ENCODE results near the gene TBC1D2B. TPM values are rescaled to one million over a fixed set of nuclear protein-coding genes. Genes with fewer than 3 reads are reported as not detected.
A peak's percentile ranks its signal among the peaks of the same experiment; 100 is the strongest.

TBC1D2B gene
- total RNA-seq, 1 donor from 2014 or later = 69.3 TPM

DNA sequence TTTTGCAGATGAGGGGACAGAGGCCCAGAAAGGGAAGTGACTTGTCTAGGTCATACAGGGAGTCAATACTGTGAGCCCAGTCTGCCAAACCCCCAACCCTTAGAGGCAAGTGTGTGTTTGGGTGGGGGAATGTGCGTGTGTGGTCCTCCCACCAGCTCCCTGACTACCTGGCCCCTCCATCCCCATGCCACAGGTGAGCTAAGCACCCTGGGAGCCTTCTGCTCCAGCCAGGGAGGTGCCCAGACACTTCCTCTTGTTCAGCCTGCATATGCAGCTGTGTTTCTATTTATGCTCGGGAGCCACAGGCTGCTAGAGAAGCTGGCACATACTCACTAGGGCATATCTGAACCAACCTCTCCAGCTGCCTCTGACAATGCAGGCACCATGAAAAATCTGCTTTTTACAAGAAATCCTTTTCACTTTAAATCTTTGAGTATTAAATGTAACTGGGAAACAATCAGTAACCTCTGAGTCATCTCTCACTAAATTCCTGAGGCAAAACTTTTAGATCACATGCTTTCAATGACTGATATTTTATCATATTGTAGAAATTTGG, 20.7 kb downstream of the TBC1D2B start:
- DNase-seq (ENCODE audit: extremely low spot score, unreplicated experiment) = no peak
- TF ChIP-seq CTCF (IDR thresholded peaks at IDR 0.05) = no peak
- H3K4me1 Mint-ChIP-seq (ENCODE audit: unreplicated experiment) = peaks cover 58% of the 10 kb centered on the region
- peak overlapping the region; percentile 82 for H3K27ac Mint-ChIP-seq (ENCODE audit: unreplicated experiment)
- no peaks in the 10 kb centered on the region for H3K27me3 Mint-ChIP-seq (ENCODE audit: unreplicated experiment)
- H3K4me3 Mint-ChIP-seq (ENCODE audit: unreplicated experiment) = no peak overlapping the region
- no peaks in the 10 kb centered on the region for H3K9me3 Mint-ChIP-seq (ENCODE audit: unreplicated experiment)
- peaks cover 10% of the 10 kb centered on the region for H3K36me3 Mint-ChIP-seq (ENCODE audit: unreplicated experiment)

DNA sequence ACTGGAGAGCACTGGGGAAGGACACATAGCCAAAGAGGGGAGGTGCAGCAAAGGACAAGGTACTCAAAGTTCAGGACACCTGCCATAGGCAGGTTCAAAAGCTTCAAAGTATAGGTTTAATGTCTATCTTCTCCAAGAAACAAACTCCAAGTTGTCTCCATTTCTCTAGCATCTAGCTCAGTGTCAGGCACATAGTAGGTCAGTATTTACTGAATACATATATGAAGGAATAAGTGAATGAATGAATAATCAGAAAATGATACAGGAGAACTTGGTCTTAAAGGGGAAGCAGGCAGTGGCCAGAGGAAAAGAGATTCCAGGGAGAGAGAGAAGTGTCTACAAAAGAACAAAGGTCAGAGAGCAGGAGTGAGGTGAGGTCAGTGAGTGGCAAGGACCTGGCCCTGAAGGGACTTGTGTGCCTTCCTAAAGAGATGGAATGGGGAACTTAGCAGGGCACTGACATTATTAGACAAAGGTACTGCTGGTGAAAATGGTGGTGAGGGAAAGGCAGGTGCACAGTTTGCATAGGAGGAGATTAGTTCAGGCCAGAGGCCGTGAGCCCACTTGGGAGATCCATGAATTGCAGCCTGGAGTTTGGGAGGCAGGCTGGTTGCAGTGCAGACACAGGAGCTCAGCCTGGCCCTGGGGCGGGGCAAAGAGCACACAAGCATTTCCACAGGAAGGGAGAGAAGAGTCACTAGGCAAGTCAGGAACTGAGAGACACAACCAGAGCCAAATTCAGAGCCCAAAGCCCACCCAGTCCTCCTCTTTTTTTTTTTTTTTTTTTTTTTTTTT, 21.4 kb downstream of the TBC1D2B start:
- Mint-ChIP-seq H3K27me3 (ENCODE audit: unreplicated experiment) (no peaks in the 10 kb centered on the region), H3K27ac (ENCODE audit: unreplicated experiment) (peak overlapping the region; percentile 82), H3K9me3 (ENCODE audit: unreplicated experiment) (no peaks in the 10 kb centered on the region), H3K4me1 (ENCODE audit: unreplicated experiment) (peaks cover 54% of the 10 kb centered on the region), H3K36me3 (ENCODE audit: unreplicated experiment) (peaks cover 10% of the 10 kb centered on the region), H3K4me3 (ENCODE audit: unreplicated experiment) (no peak overlapping the region)
- no peak for DNase-seq (ENCODE audit: extremely low spot score, unreplicated experiment)
- no peak for TF ChIP-seq CTCF (IDR thresholded peaks at IDR 0.05)

- Mint-ChIP-seq H3K36me3 (ENCODE audit: unreplicated experiment) (peaks cover 12% of the 10 kb centered on the region), H3K4me1 (ENCODE audit: unreplicated experiment) (peaks cover 59% of the 10 kb centered on the region), H3K27me3 (ENCODE audit: unreplicated experiment) (no peaks in the 10 kb centered on the region), H3K4me3 (ENCODE audit: unreplicated experiment) (no peak overlapping the region), H3K9me3 (ENCODE audit: unreplicated experiment) (no peaks in the 10 kb centered on the region), H3K27ac (ENCODE audit: unreplicated experiment) (peak overlapping the region; percentile 35)
- no peak for TF ChIP-seq CTCF (IDR thresholded peaks at IDR 0.05)
- no peak for DNase-seq (ENCODE audit: extremely low spot score, unreplicated experiment)
Measured at GRCh38 chr15:78054966-78055365, 22.5 kb downstream of the TBC1D2B start.

GRCh38 chr15:78054518-78054917, 23.0 kb downstream of the TBC1D2B start:
- H3K27me3 Mint-ChIP-seq (ENCODE audit: unreplicated experiment) = no peaks in the 10 kb centered on the region
- H3K9me3 Mint-ChIP-seq (ENCODE audit: unreplicated experiment) = no peaks in the 10 kb centered on the region
- no peak for TF ChIP-seq CTCF (IDR thresholded peaks at IDR 0.05)
- H3K36me3 Mint-ChIP-seq (ENCODE audit: unreplicated experiment) = peaks cover 15% of the 10 kb centered on the region
- no peak overlapping the region for H3K4me3 Mint-ChIP-seq (ENCODE audit: unreplicated experiment)
- no peak overlapping the region for H3K27ac Mint-ChIP-seq (ENCODE audit: unreplicated experiment)
- peaks cover 60% of the 10 kb centered on the region for H3K4me1 Mint-ChIP-seq (ENCODE audit: unreplicated experiment)
- DNase-seq (ENCODE audit: extremely low spot score, unreplicated experiment) = no peak

DNA sequence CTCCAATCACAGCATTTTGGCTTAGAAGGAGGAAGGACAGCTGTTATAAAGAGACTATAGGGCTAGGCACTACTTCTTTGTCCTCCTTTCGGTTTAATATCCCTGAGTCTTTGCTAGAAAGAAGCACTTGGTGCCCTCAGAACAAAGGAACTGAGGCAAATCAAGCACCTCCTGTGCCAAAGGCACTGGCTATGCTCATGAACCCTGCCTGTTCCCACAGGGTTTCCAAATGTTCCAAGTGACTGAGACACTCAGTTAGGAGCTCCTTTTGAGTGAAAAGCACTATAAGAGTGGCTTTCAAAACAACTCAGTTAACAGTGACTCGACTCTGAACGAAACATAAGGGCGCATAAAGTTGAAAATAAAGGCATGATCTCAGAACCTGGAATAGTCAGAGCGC, 25.0 kb downstream of the TBC1D2B start:
- H3K9me3 Mint-ChIP-seq (ENCODE audit: unreplicated experiment) = no peaks in the 10 kb centered on the region
- H3K4me1 Mint-ChIP-seq (ENCODE audit: unreplicated experiment) = peaks cover 59% of the 10 kb centered on the region
- H3K27ac Mint-ChIP-seq (ENCODE audit: unreplicated experiment) = peak overlapping the region; percentile 31
- TF ChIP-seq CTCF (IDR thresholded peaks at IDR 0.05) = no peak
- DNase-seq (ENCODE audit: extremely low spot score, unreplicated experiment) = no peak
- H3K4me3 Mint-ChIP-seq (ENCODE audit: unreplicated experiment) = no peak overlapping the region
- H3K27me3 Mint-ChIP-seq (ENCODE audit: unreplicated experiment) = no peaks in the 10 kb centered on the region
- H3K36me3 Mint-ChIP-seq (ENCODE audit: unreplicated experiment) = peaks cover 15% of the 10 kb centered on the region
